Heart left ventricle (tissue), 16 donors: ENCODE results near the gene ISL2. TPM values are rescaled to one million over a fixed set of nuclear protein-coding genes. Genes with fewer than 3 reads are reported as not detected.

Experiments
- ATAC-seq, 4 donors: fragments of 200-7000 bp; cut with Tn5 transposase; one replicate each; pipeline ENCODE4 v1.9.1; 2020 to 2022; ENCODE audit warnings: moderate library complexity in 4 of 4, mild to moderate bottlenecking in 3 of 4, moderate number of reproducible peaks in 1 of 4
- DNase-seq, 5 donors: peaks; one replicate each; pipeline ENCODE4 v3.0.0-alpha.2; 2020
- H3K27ac ChIP-seq, 12 donors: fragments of 200-600 bp; sonication (generic) in 4 of 12; one replicate each; pipeline versions ENCODE4 v1.5.0 to v1.8.0; 2016 to 2022; ENCODE audit warnings: mild to moderate bottlenecking in 2 of 12
- H3K27me3 ChIP-seq, 9 donors: fragments of 200-600 bp; sonication (generic) in 2 of 9; one replicate each; pipeline versions ENCODE4 v1.5.1 to v1.8.0; 2016 to 2022; ENCODE audit warnings: mild to moderate bottlenecking in 3 of 9
- H3K36me3 ChIP-seq, 9 donors: fragments of 200-600 bp; sonication (generic) in 2 of 9; one replicate each; pipeline versions ENCODE4 v1.5.0 to v1.8.0; 2018 to 2022; ENCODE audit warnings: mild to moderate bottlenecking in 2 of 9
- H3K4me1 ChIP-seq, 12 donors: fragments of 200-600 bp; sonication (generic) in 4 of 12; one replicate each; pipeline versions ENCODE4 v1.5.0 to v1.8.0; 2016 to 2022; ENCODE audit warnings: mild to moderate bottlenecking in 3 of 12
- H3K4me3 ChIP-seq, 12 donors: fragments of 200-600 bp; sonication (generic) in 4 of 12; one replicate each; pipeline versions ENCODE4 v1.5.0 to v1.8.0; 2017 to 2022; ENCODE audit warnings: mild to moderate bottlenecking in 9 of 12, moderate library complexity in 4 of 12
- H3K9me3 ChIP-seq, 12 donors: fragments of 200-600 bp; sonication (generic) in 4 of 12; one replicate each; pipeline versions ENCODE4 v1.5.0 to v1.8.0; 2016 to 2022; ENCODE audit warnings: mild to moderate bottlenecking in 1 of 12
- POLR2A ChIP-seq, 2 donors: fragments of 450-650 bp; IDR thresholded peaks; one replicate each; pipeline ENCODE4 v1.6.1; 2017; ENCODE audit warnings: antibody characterized with exemption in 2 of 2, mild to moderate bottlenecking in 2 of 2, moderate library complexity in 2 of 2
- WGBS, 4 donors: extraction: QIAGEN DNeasy Blood & Tissue Kit in 2 of 4; methylation state at CpG; one replicate each; pipeline versions ENCODE4 v1.1.5 to v1.1.7; 2013 to 2018; 5-methylcytosine and 5-hydroxymethylcytosine counted together
- intact Hi-C, 10 donors: fragments of 100-400 bp; cut with DNase I; formaldehyde crosslinking; loops; one replicate each; pipeline versions ENCODE4 v1.11.1 to v1.14.2; 2022
- polyA plus RNA-seq, 2 donors: library from polyadenylated mRNA; stranded (reverse); fragments of 200-250 nt; gene quantifications; one replicate each; pipeline ENCODE4 v1.2.3, GENCODE V29; 2013
- total RNA-seq, 9 donors: library from RNA; depleted of rRNA in 2 of 9; stranded (reverse); fragments of >200 nt in 2 of 9; fragmentation: NEBNext Ultra II Directional in 3 of 9; extraction: Animal tissue kit (Norgen Biotek cat#: 25700) in 3 of 9; gene quantifications; one replicate each; pipeline versions ENCODE4 v1.1.0 to v1.2.4, GENCODE V29; 2016 to 2023
- TF ChIP-seq, protein P1 (sequence below), 12 donors: fragments of 200-600 bp; sonication (generic) in 4 of 12; IDR thresholded peaks; one replicate each; pipeline versions ENCODE4 v1.5.0 to v1.8.0; 2018 to 2022; ENCODE audit warnings: antibody characterized with exemption in 12 of 12, mild to moderate bottlenecking in 5 of 12
- donor health status: ischemic (EF 13 %, LVEDD 7.1; RV severe dilation, severe dysfunction).
- donor health status: healthy with polysubstance abuse.
- donor health status: DM: no; HTN: yes; CAD: no.
- donor health status: DM: no; HTN: no; CAD: no.
- donor health status: ischemic (EF 25% LVEDD 6.9; RV normal size, moderate dysfunction).
- donor health status: ischemic (EF 25% LVEDD 5.7; RV mildly dilated, moderate dysfunction).
- donor health status: healthy.
- donor health status: DM: yes; HTN: yes; CAD: no.
- donor health status: ischemic (EF 35%, LVEDD 5.7; RV mildly dilated, moderate dysfunction).
- donor health status: nonischemic (EF 11% LVEDD 7.7; RV severe dilation, severe dysfunction).
- donor health status: DM: yes; HTN: yes; CAD: no.
- donor health status: PGD.
- donor health status: ischemic (EF 29% LVEDD 5.4; RV normal size, mild dysfunction).
- donor health status: nonischemic (EF 23%, LVEDD 6.1; RV moderate dilation, normal function).

The ISL2 gene
- total and polyA plus RNA-seq, 11 donors: not detected

DNA sequence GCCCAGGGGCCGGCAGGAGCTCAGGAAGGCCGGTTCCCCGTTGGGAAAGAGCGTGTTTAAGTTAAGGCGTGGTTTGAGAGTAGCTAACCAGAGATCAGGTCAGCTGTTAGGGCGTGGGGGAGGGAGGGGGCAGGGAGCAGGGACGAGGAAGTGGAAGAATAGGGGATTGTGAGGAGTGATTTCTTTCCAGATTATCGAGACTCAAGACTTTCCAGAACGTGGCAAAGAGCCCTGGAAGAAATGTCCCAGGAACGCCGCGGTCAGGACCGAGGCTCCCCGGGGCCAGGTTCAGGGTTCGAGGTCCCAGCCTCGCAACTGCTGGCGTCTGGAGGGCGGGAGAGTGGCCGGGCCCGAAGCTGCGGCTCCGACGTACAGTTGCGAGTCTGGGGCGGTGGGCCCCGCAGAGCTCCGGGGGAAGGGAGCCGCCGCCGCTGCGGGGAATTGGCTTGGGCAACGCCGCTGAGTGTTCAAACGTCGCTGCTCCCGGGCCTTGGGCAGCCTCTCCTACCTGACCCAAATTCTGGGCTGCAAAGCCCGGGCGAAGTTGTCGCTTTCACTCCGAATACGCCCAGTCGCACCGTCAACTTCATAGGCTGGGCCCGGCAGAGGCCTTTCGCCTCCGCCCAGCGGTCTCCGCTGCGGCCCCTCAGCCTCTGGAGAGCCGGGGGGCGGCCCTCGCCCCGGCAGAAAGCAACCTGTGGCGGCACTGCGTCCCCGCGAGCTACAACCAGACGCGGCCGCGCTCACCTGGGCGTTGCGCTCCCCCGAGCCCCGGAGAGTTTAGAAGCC is 9.5 kb downstream of the ISL2 start:
- Histone ChIP-seq H3K4me3 (peak overlapping the region; percentile 13 to 55 (median 40)), H3K27me3 (peaks cover 62 to 85% (median 77%) of the 10 kb centered on the region in 9 donors), H3K4me1 (peaks cover 9 to 43% (median 33%) of the 10 kb centered on the region in 12 donors), H3K36me3 (peaks cover 0 to 8% (median 0%) of the 10 kb centered on the region in 9 donors), H3K27ac (peak overlapping the region in 1 of 12 donors; percentile 52), H3K9me3 (no peaks in the 10 kb centered on the region)
- WGBS, 4 donors: 2 to 4% (median 3%) methylated on average over 46 to 65 of the region's 65 CpGs
- DNase-seq (no peak), ATAC-seq (peak in 3 of 4 donors; percentile 7 to 45 (median 28))
- TF ChIP-seq POLR2A (IDR thresholded peaks at IDR 0.05): no peak
- intact Hi-C loops: loop anchor here in 1 of 10 donors (10.0 kb wide), 1 partner anchor 519 kb away; no protein-coding TSS in a partner anchor

DNA sequence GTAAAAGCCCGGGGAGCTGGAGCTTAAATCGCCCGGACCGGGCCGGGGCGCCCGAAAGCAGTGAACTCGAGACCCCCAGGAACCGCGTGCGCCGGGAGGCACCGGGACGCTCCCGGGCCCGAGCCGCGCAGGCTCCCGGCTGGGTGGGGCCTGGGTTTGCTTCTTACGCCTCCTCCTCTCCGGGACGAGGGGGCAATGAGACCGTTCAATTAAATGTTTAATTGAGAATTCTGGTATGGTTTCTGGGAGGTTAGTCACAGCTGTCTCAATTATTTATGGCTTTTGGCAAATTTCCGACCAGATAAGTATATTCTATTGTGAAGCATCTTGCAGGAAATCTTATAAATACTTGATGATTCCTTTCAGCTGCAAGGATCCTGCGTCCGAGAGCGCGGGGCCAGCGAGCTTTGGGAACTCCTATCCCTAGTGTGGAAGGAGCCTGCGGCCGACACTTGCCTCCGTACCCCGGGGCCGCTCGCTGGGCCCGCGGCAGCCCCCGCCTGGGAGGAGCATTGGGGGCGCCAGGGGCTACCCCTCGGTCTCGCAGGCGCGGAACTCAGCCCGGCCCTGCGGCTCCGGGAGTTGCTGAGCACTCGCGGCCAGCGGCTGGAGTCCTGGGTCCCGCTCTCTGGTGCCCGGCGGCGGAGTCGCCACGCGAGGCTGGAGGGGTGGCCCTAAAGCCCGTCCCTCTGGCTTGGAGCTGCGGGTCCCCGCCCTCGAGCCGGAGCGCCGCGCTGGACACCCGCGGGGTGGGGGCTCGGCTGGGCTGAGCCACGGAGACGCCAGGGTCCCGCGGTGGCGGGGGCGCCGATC is 10.3 kb downstream of the ISL2 start:
- H3K9me3 ChIP-seq: no peaks in the 10 kb centered on the region
- peaks cover 9 to 35% (median 25%) of the 10 kb centered on the region in 12 donors for H3K4me1 ChIP-seq
- peak overlapping the region in 1 of 12 donors; percentile 52 for H3K27ac ChIP-seq
- WGBS, 4 donors: 10 to 17% (median 13%) methylated on average over 65 to 74 of the region's 74 CpGs
- TF ChIP-seq, protein P1, sequence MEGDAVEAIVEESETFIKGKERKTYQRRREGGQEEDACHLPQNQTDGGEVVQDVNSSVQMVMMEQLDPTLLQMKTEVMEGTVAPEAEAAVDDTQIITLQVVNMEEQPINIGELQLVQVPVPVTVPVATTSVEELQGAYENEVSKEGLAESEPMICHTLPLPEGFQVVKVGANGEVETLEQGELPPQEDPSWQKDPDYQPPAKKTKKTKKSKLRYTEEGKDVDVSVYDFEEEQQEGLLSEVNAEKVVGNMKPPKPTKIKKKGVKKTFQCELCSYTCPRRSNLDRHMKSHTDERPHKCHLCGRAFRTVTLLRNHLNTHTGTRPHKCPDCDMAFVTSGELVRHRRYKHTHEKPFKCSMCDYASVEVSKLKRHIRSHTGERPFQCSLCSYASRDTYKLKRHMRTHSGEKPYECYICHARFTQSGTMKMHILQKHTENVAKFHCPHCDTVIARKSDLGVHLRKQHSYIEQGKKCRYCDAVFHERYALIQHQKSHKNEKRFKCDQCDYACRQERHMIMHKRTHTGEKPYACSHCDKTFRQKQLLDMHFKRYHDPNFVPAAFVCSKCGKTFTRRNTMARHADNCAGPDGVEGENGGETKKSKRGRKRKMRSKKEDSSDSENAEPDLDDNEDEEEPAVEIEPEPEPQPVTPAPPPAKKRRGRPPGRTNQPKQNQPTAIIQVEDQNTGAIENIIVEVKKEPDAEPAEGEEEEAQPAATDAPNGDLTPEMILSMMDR (IDR thresholded peaks at IDR 0.05): no peak
- no peak for TF ChIP-seq POLR2A (IDR thresholded peaks at IDR 0.05)
- H3K36me3 ChIP-seq: peaks cover 0 to 8% (median 0%) of the 10 kb centered on the region in 9 donors
- H3K4me3 ChIP-seq: peak overlapping the region; percentile 13 to 55 (median 40)
- peaks cover 54 to 77% (median 69%) of the 10 kb centered on the region in 9 donors for H3K27me3 ChIP-seq
- intact Hi-C loops: loop anchor here in 1 of 10 donors (10.0 kb wide), 1 partner anchor 518 kb away; no protein-coding TSS in a partner anchor
- no peak for DNase-seq
- peak in 2 of 4 donors; percentile 20 to 27 for ATAC-seq

DNA sequence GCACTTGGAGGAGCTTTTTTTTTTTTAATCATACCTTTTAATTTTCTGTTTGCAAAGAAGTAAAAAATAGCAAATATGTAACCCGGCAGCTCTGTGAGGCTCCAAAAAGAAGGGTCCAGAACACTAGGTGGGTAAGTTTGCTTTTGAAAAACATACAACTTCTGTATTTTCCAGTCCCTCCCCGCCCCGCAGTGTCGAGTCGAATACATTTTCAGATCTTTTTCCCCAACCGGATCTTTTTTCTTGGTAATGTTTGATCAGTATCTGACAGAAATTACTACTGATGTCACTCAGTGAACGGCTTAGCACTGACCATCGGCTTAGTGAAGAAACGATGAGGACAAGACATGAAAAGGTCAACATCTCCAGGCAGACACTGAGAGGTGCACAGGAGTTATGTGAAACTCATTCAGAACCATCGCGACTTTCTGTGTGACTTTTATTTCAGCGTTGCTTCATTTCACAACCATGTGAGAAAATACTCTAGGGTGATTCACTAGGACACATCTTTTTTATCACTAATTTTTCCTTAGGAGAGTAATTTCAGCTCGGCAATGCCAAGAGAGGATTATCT is 11.0 kb downstream of the ISL2 start:
- Histone ChIP-seq H3K27ac (peak overlapping the region in 1 of 12 donors; percentile 52), H3K9me3 (no peaks in the 10 kb centered on the region), H3K4me3 (peak overlapping the region in 1 of 12 donors; percentile 55), H3K4me1 (peaks cover 5 to 28% (median 19%) of the 10 kb centered on the region in 12 donors), H3K27me3 (peaks cover 47 to 70% (median 62%) of the 10 kb centered on the region in 9 donors), H3K36me3 (peaks cover 0 to 9% (median 0%) of the 10 kb centered on the region in 9 donors)
- intact Hi-C loops: loop anchor here in 1 of 10 donors (10.0 kb wide), 1 partner anchor 517 kb away; no protein-coding TSS in a partner anchor
- TF ChIP-seq, protein P1 (IDR thresholded peaks at IDR 0.05): no peak
- no peak for TF ChIP-seq POLR2A (IDR thresholded peaks at IDR 0.05)
- DNase-seq: no peak
- no peak for ATAC-seq
- 86 to 96% (median 93%) methylated on average over 13 of the region's 13 CpGs for WGBS, 4 donors

DNA sequence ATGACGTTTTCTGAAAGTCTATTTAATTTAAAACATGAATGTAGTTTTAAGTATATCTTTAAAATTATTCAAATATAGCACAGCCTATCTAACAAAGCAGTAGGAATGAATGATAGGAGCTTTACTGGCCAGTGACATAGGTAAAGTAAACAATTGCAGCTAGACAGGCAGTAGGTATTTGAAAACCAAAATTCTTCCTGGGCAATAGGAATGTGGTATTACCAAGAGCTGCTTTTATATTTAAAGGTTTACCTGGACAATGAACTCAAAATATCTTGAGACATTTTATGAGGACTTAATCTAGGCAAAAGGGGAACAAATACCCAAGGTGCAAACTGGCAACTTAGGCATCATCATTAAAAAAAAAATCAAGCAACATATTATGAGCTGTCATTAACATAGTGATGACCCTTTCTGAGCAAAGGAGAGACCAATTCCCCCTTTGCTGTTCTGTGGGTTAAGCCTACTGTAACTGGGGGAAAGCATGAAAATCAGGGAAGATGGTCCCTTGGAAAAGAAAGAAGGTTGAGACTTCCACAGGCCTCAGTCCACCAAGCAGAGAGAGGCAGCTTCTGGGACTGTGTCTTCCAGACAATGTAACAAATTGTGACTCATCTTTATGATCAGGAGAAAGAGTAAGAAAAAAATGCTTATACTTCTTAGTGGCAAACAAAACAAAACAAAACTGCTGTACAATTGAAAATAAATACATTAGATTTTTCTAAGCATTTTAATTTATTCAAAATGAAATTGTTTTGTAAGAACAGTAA is 12.9 kb downstream of the ISL2 start:
- H3K27ac ChIP-seq: no peak overlapping the region
- ATAC-seq: no peak
- 93 to 99% (median 96%) methylated on average over 1 of the region's 1 CpG for WGBS, 4 donors
- DNase-seq: no peak
- H3K9me3 ChIP-seq: no peaks in the 10 kb centered on the region
- H3K36me3 ChIP-seq: peaks cover 0 to 21% (median 0%) of the 10 kb centered on the region in 9 donors
- TF ChIP-seq, protein P1 (IDR thresholded peaks at IDR 0.05): no peak
- no peak for TF ChIP-seq POLR2A (IDR thresholded peaks at IDR 0.05)
- H3K4me3 ChIP-seq: no peak overlapping the region
- H3K4me1 ChIP-seq: peaks cover 5 to 19% (median 15%) of the 10 kb centered on the region in 12 donors
- intact Hi-C loops: loop anchor here in 1 of 10 donors (10.0 kb wide), 1 partner anchor 515 kb away; no protein-coding TSS in a partner anchor
- peaks cover 28 to 51% (median 43%) of the 10 kb centered on the region in 9 donors for H3K27me3 ChIP-seq
